Activated gamma-delta T cell treated with Interleukin-2 at 50 U/mL for 16 hours (primary cell): Measurements from ENCODE around the gene UGT1A4.
A peak's percentile ranks its signal among the peaks of the same experiment; 100 is the strongest.
"Not testable (repeated sequence)": the region's sequence is repeated elsewhere in the genome, so short reads cannot be mapped to it uniquely, and the experiment has no call there.

Experiments
- DNase-seq: peaks from one replicate; pipeline ENCODE4 v3.0.0-alpha.2; 2020

UGT1A4 gene

DNA sequence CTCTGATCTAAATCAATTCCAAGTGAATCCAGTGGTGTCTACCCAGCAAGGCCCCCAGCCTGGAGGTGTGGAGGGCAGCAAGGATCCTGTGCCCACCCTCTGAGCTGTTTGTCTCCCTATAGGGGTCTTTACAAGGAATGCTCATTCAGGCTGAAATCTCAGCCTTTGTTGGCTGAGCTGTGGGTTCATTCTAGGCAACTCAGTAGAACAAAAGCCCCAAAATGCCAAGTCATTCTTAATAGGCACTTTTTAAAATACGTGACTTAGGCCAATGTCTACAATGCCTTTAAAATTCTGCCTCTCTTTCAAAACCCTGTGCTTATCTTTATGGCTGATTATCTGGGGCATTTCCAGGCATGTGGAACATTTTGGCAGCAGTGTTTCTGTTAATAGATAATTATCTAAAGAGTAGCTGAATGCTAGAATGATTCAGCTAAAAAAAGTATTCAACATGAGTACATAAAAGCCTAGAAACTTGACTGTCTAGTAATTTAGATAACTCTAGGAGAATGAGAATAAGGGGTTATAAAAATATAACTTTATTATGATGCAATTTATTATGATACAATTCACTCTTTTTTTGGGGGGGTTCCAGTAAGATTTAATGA is 18.4 kb upstream of the UGT1A4 start:
- DNase-seq: no peak

DNA sequence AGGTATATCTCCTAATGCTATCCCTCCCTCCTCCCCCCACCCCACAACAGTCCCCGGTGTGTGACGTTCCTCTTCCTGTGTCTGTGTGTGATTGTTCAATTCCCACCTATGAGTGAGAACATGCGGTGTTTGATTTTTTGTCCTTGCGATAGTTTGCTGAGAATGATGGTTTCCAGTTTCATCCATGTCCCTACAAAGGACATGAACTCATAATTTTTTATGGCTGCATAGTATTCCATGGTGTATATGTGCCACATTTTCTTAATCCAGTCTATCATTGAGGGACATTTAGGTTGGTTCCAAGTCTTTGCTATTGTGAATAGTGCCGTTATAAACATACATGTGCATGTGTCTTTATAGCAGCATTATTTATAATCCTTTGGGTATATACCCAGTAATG is 17.7 kb upstream of the UGT1A4 start:
- not testable (repeated sequence) for DNase-seq

DNA sequence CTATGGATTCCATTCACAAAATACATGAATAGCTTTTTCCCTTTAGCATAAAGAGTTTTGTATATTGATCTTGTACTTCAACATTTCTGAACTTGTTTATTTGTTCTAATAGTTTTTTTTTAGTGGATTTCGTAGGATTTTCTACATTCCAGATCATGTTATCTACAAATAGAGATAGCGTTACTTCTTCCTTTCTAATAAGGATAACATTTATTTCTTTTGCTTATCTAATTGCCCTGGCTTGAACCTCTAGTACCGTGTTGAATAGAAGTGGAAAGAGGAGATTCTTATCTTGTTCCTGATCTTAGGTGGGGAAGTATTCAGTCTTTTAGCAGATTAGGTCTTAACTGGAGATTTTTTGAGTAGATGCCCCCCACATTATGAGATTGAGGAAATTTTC is 16.3 kb upstream of the UGT1A4 start:
- DNase-seq: no peak

DNA sequence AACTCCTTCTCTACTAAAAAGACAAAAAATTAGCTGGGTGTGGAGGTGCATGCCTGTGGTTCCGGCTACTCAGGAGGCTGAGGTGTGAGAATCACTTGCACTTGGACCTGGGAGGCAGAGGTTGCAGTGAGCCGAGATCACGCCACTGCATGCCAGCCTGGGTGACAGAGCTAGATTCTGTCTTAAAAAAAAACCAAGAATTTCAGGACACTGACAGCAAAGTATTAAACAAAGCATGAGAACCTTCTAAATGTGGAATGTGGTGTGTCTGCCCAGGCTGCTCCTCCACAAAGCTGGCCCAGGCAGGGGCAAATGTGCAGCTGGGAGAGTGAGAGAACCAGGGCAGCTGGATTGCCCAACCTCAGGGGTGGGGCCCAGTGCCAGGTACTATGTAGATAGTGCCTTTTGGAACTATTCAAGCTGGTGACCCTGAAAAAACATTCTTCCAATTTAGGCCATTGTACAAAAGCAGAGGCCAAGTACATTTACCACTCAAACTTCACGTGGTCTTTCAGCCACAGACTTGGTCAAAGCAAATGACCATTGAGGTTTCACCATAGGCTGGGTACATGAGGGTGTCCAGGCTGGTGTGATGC is 12.5 kb upstream of the UGT1A4 start:
- no peak for DNase-seq

DNA sequence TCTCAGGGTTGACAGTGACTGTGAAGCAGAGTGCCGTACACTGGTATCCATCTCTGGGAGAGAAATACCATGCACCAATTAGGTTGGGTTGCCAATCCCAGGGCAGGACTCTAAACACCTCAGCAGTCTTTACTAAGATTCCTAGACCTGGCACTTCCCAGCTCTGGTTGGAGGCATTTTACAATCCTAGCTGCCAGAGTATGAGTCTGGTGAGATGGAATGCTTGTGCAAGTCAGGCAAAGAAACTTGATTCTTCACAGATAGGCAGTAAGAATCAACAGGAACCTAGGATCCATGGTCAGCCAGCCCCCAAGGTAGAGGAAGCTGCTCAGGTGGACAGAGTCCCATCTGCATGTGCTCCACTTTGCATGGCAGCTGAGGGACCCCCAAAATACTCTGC is 11.8 kb upstream of the UGT1A4 start:
- DNase-seq: no peak

DNA sequence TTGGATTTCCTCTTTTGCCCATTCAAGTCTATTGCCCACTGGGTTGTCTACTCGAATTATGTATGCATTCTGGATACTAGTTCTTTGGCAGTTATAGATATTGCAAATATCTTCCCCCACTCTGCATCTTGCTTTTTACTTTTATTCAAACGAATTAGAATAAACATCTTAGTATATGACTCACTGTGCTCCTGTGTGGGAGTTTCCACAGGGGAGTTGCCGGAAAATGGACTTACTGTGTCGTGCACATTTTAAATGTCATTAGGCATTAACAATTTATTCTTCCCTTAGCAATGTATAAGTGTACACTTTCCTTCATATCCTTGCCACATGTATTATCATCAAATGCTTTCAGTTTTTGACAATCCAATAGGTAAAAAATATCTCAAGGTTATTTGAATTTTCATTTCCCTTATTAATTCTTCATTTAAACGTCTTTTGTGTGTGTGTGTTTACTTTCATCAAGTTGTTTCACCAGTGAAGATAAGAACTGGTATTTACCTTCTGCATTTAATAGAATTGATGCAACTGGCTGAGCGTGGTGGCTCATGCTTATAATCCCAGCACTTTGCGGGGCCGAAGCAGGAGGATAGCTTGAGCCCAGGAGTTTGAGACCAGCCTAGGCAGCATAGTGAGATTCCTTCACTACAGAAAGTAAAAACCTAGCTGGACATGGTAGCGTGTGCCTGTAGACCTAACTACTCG is 10.4 kb upstream of the UGT1A4 start:
- DNase-seq: no peak

DNA sequence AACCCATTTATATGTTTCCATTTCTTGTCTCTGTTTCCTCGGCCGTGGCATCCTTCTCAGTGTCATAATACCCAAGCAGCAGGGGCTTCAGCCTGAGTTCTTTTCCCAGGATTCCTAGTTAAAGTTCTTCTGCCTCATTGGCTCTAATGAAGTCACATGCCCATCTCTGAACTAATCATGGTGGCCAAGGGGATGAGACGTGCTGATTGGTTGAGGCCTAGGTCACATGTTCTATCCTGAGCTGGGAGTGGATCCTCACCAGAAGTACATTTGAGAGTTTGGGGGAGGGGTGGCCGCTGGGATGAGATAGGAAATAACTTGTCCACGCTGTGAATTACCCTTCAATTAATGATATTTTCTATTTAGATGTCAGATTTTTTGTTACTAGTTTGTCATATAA is 9.6 kb upstream of the UGT1A4 start:
- DNase-seq: no peak

DNA sequence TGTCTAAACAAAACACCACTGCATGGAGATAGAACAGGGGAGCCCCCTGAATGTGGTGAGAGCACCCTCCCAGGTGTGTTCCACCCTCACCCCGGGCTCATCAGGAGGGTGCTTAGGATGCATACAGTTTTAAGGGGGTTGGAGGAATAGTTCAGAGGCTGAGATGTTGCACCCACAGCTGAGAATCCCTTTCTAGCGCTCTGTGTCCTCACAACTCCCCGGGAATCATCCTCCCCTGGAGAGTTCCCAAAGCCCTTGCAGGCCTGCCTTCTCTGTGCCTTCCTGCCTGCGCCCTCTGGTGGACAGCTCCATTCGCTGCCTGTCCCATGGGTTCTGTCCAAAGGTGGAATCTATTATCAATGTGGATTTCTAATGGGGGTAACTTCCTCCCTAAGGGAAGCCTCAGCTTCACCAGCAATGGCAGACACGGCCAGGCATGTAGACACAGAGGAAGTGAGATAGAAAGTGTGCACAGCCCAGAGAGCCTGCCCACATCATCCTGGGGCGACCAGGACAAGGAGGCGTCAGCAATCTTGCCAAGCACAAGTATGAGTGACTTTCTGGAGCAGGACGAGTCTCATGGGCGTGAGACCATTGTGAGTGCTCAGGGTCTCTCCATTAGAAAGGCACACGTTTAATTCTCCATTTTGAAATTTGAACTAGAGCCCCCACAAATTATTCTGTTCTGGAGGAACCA is 7.1 kb upstream of the UGT1A4 start:
- DNase-seq: peak; percentile 66

DNA sequence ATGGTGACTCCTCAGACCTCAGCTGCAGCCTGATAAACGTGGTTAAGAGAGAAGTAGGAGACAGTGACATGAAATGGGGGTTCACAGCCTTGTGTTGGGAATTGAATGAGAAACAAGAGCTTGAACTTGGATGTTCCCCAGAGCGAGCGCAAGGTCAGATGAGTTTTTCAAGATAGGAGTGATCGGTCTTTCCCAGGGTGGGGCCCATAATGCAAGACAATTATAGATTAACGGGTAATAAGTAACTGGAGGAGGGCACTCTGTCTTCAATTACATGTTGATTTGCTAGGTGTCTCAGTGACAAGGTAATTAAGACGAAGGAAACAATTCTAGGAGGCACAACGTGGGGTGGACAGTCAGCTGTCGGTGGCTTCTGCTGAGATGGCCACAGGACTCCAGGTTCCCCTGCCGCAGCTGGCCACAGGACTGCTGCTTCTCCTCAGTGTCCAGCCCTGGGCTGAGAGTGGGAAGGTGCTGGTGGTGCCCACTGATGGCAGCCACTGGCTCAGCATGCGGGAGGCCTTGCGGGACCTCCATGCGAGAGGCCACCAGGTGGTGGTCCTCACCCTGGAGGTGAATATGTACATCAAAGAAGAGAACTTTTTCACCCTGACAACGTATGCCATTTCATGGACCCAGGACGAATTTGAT is 5.8 kb upstream of the UGT1A4 start, which contains the start of gene UGT1A5:
Gene UGT1A5, plus strand, starts transcription at position 297 of the 651 bp plus-strand sequence. Its CDS starts 85 bp downstream, at position 382.
- DNase-seq: no peak

DNA sequence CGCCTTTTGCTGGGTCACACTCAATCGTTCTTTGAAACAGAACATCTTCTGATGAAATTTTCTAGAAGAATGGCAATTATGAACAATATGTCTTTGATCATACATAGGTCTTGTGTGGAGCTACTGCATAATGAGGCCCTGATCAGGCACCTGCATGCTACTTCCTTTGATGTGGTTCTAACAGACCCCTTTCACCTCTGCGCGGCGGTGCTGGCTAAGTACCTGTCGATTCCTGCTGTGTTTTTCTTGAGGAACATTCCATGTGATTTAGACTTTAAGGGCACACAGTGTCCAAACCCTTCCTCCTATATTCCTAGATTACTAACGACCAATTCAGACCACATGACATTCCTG is 5.3 kb upstream of the UGT1A4 start:
- DNase-seq: no peak

DNA sequence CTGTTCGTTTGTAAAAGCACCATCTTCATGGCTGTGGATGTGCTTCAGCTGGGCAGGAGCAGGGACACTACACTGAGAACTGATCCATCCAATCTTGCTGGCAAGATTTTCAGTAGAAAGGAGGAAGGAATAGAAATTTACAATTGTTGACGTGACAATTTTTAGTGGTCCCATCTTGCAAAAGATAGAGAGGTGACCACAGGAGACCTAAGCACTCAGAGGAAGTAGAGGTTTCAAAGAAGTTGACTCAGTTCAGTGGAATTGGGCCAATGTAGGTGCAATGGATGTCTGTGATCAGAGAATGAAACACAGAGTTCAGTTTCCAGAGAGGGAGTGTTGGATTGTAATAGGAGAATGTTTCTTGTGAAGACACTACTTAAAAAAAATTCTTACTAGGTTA is 4.4 kb upstream of the UGT1A4 start:
- no peak for DNase-seq

DNA sequence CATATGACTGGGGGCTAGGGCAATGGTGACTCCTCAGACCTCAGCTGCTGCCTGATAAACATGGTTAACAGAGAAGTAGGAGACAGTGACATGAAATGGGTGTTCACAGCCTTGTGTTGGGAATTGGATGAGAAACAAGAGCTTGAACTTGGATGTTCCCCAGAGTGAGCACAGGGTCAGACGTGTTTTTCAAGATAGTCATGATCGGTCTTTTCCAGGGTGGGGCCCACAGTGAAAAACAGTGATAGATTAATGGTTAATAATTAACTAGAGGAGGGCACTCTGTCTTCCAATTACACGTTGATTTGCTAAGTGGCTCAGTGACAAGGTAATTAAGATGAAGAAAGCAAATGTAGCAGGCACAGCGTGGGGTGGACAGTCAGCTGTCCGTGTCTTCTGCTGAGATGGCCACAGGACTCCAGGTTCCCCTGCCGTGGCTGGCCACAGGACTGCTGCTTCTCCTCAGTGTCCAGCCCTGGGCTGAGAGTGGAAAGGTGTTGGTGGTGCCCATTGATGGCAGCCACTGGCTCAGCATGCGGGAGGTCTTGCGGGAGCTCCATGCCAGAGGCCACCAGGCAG is 10.3 kb downstream of the UGT1A4 start, which contains the start of gene UGT1A3:
Gene UGT1A3, plus strand, starts transcription at position 320 of the 579 bp plus-strand sequence. Its CDS starts 85 bp downstream, at position 405.
- DNase-seq: no peak

DNA sequence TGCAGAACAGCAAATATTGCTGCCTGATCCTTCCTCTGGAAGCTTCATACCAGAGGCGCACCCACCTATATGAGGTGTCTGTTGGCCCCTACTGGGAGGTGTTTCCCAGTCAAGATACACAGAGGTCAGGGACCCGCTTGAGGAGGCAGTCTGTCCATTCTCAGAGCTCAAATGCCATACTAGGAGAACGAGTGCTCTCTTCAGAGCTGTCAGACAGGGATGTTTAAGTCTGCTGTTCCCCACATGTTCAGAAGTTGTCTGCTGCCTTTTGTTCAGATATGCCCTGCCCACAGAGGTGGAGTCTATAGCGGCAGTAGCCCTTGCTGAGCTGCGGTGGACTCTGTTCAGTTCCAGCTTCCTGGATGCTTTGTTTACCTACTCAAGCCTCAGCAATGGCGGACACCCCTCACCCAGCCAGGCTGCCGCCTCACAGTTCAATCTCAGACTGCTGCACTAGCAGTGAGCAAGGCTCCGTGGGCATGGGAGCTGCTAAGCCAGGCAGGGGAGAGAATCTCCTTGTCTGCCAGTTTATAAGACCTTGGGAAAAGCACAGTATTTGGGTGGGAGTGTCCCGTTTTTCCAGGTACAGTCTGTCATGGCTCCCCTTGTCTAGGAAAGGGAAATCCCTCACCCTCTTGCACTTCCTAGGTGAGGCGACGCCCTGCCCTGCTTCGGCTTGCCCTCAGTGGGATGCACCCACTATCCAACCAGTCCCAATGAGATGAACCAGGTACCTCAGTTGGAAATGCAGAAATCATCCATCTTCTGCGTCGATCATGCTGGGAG is 18.5 kb downstream of the UGT1A4 start:
- not testable (repeated sequence) for DNase-seq

DNA sequence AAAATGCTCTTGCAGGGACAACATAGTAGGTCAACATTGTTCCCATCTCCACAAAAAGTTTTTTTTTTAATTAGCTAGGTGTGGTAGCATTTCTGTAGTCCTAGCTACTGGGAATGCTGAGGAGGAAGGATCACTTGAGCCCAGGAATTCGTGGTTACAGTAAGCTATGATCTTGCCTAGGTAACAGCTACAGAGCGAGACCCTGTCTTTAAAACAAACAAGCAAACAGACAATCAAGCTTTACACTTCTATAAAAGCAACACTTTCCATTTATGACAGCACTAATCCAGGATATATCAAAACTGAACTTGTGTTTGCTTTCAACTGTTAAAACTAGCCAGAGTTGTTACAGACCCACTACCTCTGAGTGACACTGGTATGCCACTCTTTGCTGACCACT is 22.3 kb downstream of the UGT1A4 start:
- no peak for DNase-seq

DNA sequence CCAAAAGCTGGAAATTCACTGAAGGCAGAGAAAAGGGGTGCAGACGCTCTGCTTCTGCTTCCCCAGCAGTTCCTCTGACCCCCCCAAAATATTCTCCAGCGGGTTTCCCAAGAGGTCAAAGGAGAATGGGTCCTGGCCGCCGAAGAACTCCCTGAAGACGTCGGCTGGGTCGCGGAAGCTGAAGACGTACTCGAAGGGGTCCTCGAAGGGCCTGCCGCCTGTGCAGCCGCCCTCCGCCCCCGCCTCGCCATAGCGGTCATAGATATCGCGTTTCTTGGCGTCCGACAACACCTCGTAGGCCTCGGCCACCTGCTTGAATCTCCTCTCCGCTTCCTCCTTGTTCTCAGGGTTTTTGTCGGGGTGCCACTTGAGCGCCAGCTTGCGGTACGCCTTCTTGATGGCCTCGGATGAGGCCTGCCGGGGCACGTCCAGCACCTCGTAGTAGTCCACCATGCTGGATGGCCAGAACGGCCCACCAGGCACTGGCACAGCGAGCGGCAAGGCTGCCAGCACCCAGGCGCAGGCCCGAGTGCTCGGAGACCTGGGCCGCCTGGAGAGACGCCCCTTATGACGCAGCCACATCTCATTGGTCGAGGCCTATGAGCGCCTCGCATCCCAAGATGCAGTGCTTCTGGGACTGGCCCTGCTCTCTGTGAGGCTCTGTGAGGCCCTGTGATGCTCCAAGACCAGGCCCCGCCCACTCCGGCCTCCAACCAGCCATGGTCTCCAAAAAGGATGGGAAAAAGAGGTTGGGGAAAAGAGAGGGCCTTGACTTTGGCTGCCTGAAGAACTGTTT is 25.1 kb downstream of the UGT1A4 start:
- DNase-seq: no peak

DNA sequence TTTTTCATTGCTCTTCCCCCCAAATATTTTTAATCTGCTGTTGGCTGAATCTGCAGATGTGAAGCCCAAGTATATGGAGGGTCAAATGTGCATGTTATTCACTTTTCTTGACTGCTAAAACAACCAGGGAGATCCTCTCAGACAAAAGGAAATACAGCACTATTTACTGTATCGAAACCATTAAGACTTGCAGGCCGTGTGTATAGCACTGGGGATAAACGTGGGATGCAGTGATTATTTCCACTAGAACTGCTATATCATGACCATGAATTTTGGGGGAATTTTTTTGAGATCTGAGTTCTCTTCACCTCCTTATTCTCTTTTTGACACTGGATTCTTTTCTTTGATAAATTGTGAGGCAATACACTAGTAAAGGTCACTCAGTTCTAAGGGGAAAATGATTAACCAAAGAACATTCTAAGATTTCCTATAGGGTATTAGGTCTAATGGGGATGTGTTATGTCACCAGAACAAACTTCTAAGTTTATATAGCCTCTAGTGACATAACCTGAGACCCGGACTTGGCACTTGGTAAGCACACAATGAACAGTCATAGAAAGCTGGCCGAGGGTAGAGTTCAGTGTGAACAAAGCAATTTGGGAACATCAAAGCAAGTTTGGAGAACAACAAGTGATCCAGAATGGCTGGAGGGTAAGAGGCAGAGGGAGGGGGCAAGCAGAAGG is 26.7 kb downstream of the UGT1A4 start:
- DNase-seq: no peak

DNA sequence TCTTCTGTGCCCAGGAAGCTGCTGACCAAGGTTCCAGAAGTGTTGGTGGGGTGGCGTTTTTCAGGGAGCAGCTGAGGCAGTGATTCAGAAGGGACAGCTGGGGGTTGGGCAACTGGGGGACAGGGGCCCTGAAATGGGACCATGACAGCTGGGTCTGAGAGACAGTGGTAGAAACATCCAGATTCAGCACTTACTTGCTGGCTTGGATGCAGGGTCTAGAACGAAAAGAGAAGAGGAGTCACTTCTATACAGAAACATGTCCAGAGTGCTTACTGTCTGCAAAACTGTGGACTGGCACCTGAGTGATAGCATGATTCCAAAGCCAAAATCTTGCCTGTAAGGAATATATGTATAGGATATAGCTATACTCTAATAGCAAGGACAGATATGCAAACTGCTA is 27.3 kb downstream of the UGT1A4 start:
- DNase-seq: not testable (repeated sequence)

DNA sequence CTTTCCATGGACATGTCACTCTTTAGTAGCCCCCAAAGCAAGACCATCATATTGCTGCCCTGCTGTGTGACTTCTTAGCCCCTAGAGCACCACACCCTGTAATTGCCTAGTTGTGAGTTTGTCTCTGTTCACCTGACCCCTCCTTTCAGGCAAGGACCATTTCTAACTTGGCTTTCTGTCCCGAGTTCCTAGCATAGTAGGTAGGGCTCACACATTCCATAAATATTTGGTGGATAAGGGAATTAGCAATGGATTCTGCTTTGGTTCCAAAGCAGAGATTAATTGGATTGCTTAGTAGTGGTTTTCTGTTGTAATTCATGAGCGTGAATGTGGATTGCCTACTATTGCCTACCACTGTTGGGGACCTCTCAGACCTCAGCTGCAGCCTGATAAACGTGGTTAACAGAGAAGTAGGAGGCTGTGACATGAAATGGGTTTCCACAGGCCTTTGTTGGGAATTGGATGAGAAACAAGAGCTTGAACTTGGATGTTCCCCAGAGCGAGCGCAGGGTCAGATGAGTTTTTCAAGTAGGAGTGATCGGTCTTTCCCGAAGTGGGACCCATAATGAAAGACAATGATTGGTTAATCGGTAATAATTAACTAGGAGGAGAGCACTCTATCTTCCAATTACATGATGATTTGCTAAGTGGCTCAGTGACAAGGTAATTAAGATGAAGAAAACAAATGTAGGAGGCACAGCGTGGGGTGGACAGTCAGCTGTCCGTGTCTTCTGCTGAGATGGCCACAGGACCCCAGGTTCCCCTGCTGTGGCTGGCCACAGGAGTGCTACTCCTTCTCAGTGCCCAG is 28.1 kb downstream of the UGT1A4 start:
- DNase-seq: no peak

DNA sequence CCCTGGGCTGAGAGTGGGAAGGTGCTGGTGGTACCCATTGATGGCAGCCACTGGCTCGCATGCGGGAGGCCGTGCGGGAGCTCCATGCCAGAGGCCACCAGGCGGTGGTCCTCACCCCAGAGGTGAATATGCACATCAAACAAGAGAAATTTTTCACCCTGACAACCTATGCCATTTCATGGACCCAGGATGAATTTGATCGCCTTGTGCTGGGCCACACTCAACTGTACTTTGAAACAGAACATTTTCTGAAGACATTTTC is 28.7 kb downstream of the UGT1A4 start:
- no peak for DNase-seq

DNA sequence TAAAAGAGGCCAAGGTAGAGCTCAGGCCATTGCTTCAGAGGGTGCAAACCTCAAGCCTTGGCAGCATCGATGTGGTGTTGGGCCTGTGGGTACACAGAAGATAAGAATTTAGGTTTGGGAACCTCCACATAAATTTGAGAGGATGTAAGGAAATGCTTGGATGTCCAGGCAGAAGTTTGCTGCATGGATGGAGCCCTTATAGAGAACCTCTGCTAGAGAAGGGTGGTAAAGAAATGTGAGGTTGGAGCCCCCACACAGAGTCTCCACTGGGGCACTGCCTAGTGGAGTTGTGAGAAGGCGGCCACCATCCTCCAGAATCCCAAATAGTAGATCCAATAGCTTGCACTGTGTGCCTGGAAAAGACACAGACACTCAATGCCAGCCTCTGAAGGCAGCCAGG is 32.2 kb downstream of the UGT1A4 start:
- not testable (repeated sequence) for DNase-seq
